Activated CD8-positive, alpha-beta T cell treated with anti-CD3 and anti-CD28 coated beads for 36 hours (primary cell): ENCODE results near the gene MAPK1. TPM values are rescaled to one million over a fixed set of nuclear protein-coding genes. Genes with fewer than 3 reads are reported as not detected.

Source experiments
- ATAC-seq: fragments of 200-7000 bp; cut with Tn5 transposase; one replicate; pipeline ENCODE4 v1.10.0; 2021; ENCODE audit warnings: mild to moderate bottlenecking, moderate library complexity
- CTCF ChIA-PET: fragments of 350-600 bp; sonication (Branson Sonifier 250); formaldehyde crosslinking; loops from one replicate; lab custom pipeline; 2021; ENCODE audit warnings: antibody characterized with exemption; lab: Charles Lee
- POLR2A ChIA-PET: fragments of 350-600 bp; sonication (Branson Sonifier 250); formaldehyde crosslinking; loops from one replicate; lab custom pipeline; 2021; ENCODE audit warnings: antibody characterized with exemption; lab: Charles Lee
- DNase-seq: peaks from one replicate; pipeline ENCODE4 v3.0.0-alpha.2; 2020
- H3K27ac Mint-ChIP-seq: one replicate; pipeline ENCODE4 v1.8.0; 2021; ENCODE audit warnings: mild to moderate bottlenecking, mixed read lengths
- H3K27me3 Mint-ChIP-seq: one replicate; pipeline ENCODE4 v1.8.0; 2021; ENCODE audit warnings: mixed read lengths
- H3K36me3 Mint-ChIP-seq: one replicate; pipeline ENCODE4 v1.8.0; 2021; ENCODE audit warnings: low read depth, mixed read lengths
- H3K4me1 Mint-ChIP-seq: one replicate; pipeline ENCODE4 v1.8.0; 2021; ENCODE audit warnings: low read depth, mixed read lengths
- H3K4me3 Mint-ChIP-seq: one replicate; pipeline ENCODE4 v1.8.0; 2021; ENCODE audit warnings: mild to moderate bottlenecking, moderate library complexity, mixed read lengths
- H3K9me3 Mint-ChIP-seq: one replicate; pipeline ENCODE4 v1.8.0; 2021; ENCODE audit warnings: mixed read lengths
- CTCF ChIP-seq: fragments of 200-600 bp; IDR thresholded peaks from one replicate; pipeline ENCODE4 v1.8.0; 2022; ENCODE audit warnings: antibody characterized with exemption, mild to moderate bottlenecking
- intact Hi-C: fragments of 100-400 bp; cut with micrococcal nuclease; formaldehyde crosslinking; loops from one replicate; pipeline ENCODE4 v1.10.0; 2022
- total RNA-seq, 2 experiments: library from RNA; stranded (reverse); gene quantifications; one replicate each; pipeline ENCODE4 v1.2.3, GENCODE V29; 2021

The MAPK1 gene
- total RNA-seq, 2 experiments from 2014 or later = 87.1 to 93.4 TPM

GRCh38 chr22:21741059-21741458 is 126.4 kb downstream of the MAPK1 start:
- H3K36me3 Mint-ChIP-seq = no peaks in the 10 kb centered on the region
- CTCF ChIA-PET = interaction anchor here (1.1 to 1.2 kb wide), 2 partner anchors 22 to 28 kb away, joined by 3 read pairs; no protein-coding TSS in a partner anchor
- POLR2A ChIA-PET = no interaction called here
- intact Hi-C loops = no loop called here
- no peak for TF ChIP-seq CTCF
- no peak overlapping the region for H3K27ac Mint-ChIP-seq
- DNase-seq = no peak
- no peaks in the 10 kb centered on the region for H3K4me1 Mint-ChIP-seq
- H3K27me3 Mint-ChIP-seq = no peaks in the 10 kb centered on the region
- no peaks in the 10 kb centered on the region for H3K9me3 Mint-ChIP-seq
- H3K4me3 Mint-ChIP-seq = no peak overlapping the region
- ATAC-seq = no peak

- Mint-ChIP-seq H3K36me3 (no peaks in the 10 kb centered on the region), H3K27ac (no peak overlapping the region), H3K4me3 (no peak overlapping the region), H3K27me3 (no peaks in the 10 kb centered on the region), H3K4me1 (peaks cover 2% of the 10 kb centered on the region), H3K9me3 (no peaks in the 10 kb centered on the region)
- ChIA-PET CTCF (interaction anchor here (1.1 kb wide), 1 partner anchor 26 kb away, joined by 3 read pairs; no protein-coding TSS in a partner anchor), POLR2A (no interaction called here)
- intact Hi-C loops = loop anchor here (10.0 kb wide), 1 partner anchor 205 kb away; no protein-coding TSS in a partner anchor
- no peak for DNase-seq
- TF ChIP-seq CTCF = no peak
- ATAC-seq = no peak
These were observed 127.5 kb downstream of the MAPK1 start for GRCh38 chr22:21739828-21740377.

GRCh38 chr22:21738966-21739365 is 128.5 kb downstream of the MAPK1 start:
- intact Hi-C loops = loop anchor here (10.0 kb wide), 1 partner anchor 206 kb away; no protein-coding TSS in a partner anchor
- Mint-ChIP-seq H3K4me1 (peaks cover 12% of the 10 kb centered on the region), H3K36me3 (no peaks in the 10 kb centered on the region), H3K4me3 (no peak overlapping the region), H3K27me3 (no peaks in the 10 kb centered on the region), H3K9me3 (no peaks in the 10 kb centered on the region), H3K27ac (no peak overlapping the region)
- DNase-seq (no peak), ATAC-seq (no peak)
- ChIA-PET CTCF (no interaction called here), POLR2A (no interaction called here)
- no peak for TF ChIP-seq CTCF

- DNase-seq (no peak), ATAC-seq (no peak)
- no peak overlapping the region for H3K4me3 Mint-ChIP-seq
- intact Hi-C loops = loop anchor here (10.0 kb wide), 1 partner anchor 207 kb away; no protein-coding TSS in a partner anchor
- no peaks in the 10 kb centered on the region for H3K9me3 Mint-ChIP-seq
- CTCF ChIA-PET = no interaction called here
- H3K27me3 Mint-ChIP-seq = no peaks in the 10 kb centered on the region
- H3K27ac Mint-ChIP-seq = no peak overlapping the region
- H3K36me3 Mint-ChIP-seq = no peaks in the 10 kb centered on the region
- no peak for TF ChIP-seq CTCF
- H3K4me1 Mint-ChIP-seq = peaks cover 12% of the 10 kb centered on the region
- POLR2A ChIA-PET = interaction anchor here (0.7 to 0.9 kb wide), 2 partner anchors 11 to 151 kb away, joined by 3 read pairs; no protein-coding TSS in a partner anchor
These were observed 129.4 kb downstream of the MAPK1 start for GRCh38 chr22:21738081-21738480.

GRCh38 chr22:21736948-21737347 is 130.5 kb downstream of the MAPK1 start:
- ChIA-PET POLR2A (interaction anchor here (0.9 to 2.9 kb wide), 2 partner anchors 12 to 25 kb away, joined by 3 to 10 read pairs; no protein-coding TSS in a partner anchor), CTCF (no interaction called here)
- no peak for TF ChIP-seq CTCF
- no peaks in the 10 kb centered on the region for H3K36me3 Mint-ChIP-seq
- no peaks in the 10 kb centered on the region for H3K9me3 Mint-ChIP-seq
- intact Hi-C loops = loop anchor here (10.0 kb wide), 1 partner anchor 208 kb away; no protein-coding TSS in a partner anchor
- H3K27me3 Mint-ChIP-seq = no peaks in the 10 kb centered on the region
- no peak overlapping the region for H3K4me3 Mint-ChIP-seq
- DNase-seq (no peak), ATAC-seq (no peak)
- peaks cover 12% of the 10 kb centered on the region for H3K4me1 Mint-ChIP-seq
- H3K27ac Mint-ChIP-seq = no peak overlapping the region
